Gastrocnemius medialis (tissue), 4 donors: ENCODE measurements around the gene HERC4.

Experiments
- POLR2A ChIP-seq, 2 donors: fragments of 450-650 bp; IDR thresholded peaks; one replicate each; pipeline ENCODE4 v1.6.1; 2017; ENCODE audit warnings: antibody characterized with exemption in 2 of 2, mild to moderate bottlenecking in 2 of 2, moderate library complexity in 2 of 2
- TF ChIP-seq, protein P1 (sequence below), 5 experiments: fragments of 450-650 bp in 3 of 5; fragments of 200-600 bp in 2 of 5; sonication (generic) in 2 of 5; IDR thresholded peaks in 4 of 5; conservative IDR thresholded peaks in 1 of 5; 1 replicate in 4 of 5; 2 replicates in 1 of 5; pipeline ENCODE4 v1.5.1; 2016 to 2019; ENCODE audit warnings: antibody characterized with exemption in 5 of 5, mild to moderate bottlenecking in 3 of 5, moderate library complexity in 3 of 5

- TF ChIP-seq, protein P1, sequence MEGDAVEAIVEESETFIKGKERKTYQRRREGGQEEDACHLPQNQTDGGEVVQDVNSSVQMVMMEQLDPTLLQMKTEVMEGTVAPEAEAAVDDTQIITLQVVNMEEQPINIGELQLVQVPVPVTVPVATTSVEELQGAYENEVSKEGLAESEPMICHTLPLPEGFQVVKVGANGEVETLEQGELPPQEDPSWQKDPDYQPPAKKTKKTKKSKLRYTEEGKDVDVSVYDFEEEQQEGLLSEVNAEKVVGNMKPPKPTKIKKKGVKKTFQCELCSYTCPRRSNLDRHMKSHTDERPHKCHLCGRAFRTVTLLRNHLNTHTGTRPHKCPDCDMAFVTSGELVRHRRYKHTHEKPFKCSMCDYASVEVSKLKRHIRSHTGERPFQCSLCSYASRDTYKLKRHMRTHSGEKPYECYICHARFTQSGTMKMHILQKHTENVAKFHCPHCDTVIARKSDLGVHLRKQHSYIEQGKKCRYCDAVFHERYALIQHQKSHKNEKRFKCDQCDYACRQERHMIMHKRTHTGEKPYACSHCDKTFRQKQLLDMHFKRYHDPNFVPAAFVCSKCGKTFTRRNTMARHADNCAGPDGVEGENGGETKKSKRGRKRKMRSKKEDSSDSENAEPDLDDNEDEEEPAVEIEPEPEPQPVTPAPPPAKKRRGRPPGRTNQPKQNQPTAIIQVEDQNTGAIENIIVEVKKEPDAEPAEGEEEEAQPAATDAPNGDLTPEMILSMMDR (IDR thresholded peaks at IDR 0.05 in 4 of 5, conservative IDR thresholded peaks at IDR 0.05 in 1 of 5), result no peak
- TF ChIP-seq POLR2A (IDR thresholded peaks at IDR 0.05), result no peak
Observed at GRCh38 chr10:68086011-68086410, 10.9 kb upstream of the HERC4 start.
